Calu3 (cell line): ENCODE data around the gene ELMO1. TPM values are rescaled to one million over a fixed set of nuclear protein-coding genes. Genes with fewer than 3 reads are reported as not detected.

Experiments used
- BruUV-seq: library from RNA; stranded (reverse); fragments of 400-500 nt; replicated peaks from 2 replicates; lab custom pipeline; 2021; lab: Mats Ljungman, UMichigan
- CTCF ChIA-PET: fragments of 300-600 bp; sonication (Branson Sonifier 250); formaldehyde crosslinking; loops from one replicate; lab custom pipeline; 2022; ENCODE audit warnings: antibody characterized with exemption; lab: Charles Lee
- DNase-seq: peaks from one replicate; pipeline ENCODE4 v3.0.0; 2022
- H3K27ac Mint-ChIP-seq: one replicate; pipeline ENCODE4 v1.8.0; 2022; ENCODE audit warnings: mixed read lengths; ENCODE audit not compliant: unreplicated experiment
- H3K27me3 Mint-ChIP-seq: one replicate; pipeline ENCODE4 v1.8.0; 2022; ENCODE audit warnings: mixed read lengths; ENCODE audit not compliant: unreplicated experiment
- H3K36me3 Mint-ChIP-seq: one replicate; pipeline ENCODE4 v1.8.0; 2022; ENCODE audit warnings: mild to moderate bottlenecking, moderate library complexity, mixed read lengths; ENCODE audit not compliant: insufficient read depth, unreplicated experiment
- H3K4me1 Mint-ChIP-seq: one replicate; pipeline ENCODE4 v1.8.0; 2022; ENCODE audit warnings: mild to moderate bottlenecking, low read depth, mixed read lengths; ENCODE audit not compliant: unreplicated experiment
- H3K4me3 Mint-ChIP-seq: one replicate; pipeline ENCODE4 v1.8.0; 2022; ENCODE audit warnings: mild to moderate bottlenecking, low read depth, moderate library complexity, mixed read lengths; ENCODE audit not compliant: unreplicated experiment
- H3K9me3 Mint-ChIP-seq: one replicate; pipeline ENCODE4 v1.8.0; 2022; ENCODE audit warnings: low read depth, mixed read lengths; ENCODE audit not compliant: unreplicated experiment
- intact Hi-C: fragments of 100-400 bp; cut with micrococcal nuclease; formaldehyde crosslinking; loops from one replicate; pipeline ENCODE4 v1.10.0; 2022; ENCODE audit not compliant: unreplicated experiment
- total RNA-seq: library from RNA; stranded (reverse); gene quantifications from 2 replicates; pipeline ENCODE4 v1.2.3, GENCODE V29; 2022
- TF ChIP-seq, protein P1 (sequence below): fragments of 200-600 bp; IDR thresholded peaks from one replicate; pipeline ENCODE4 v1.8.0; 2022; ENCODE audit warnings: antibody characterized with exemption; ENCODE audit not compliant: unreplicated experiment

Gene ELMO1
- total RNA-seq, 1 experiment from 2014 or later: not detected

DNA sequence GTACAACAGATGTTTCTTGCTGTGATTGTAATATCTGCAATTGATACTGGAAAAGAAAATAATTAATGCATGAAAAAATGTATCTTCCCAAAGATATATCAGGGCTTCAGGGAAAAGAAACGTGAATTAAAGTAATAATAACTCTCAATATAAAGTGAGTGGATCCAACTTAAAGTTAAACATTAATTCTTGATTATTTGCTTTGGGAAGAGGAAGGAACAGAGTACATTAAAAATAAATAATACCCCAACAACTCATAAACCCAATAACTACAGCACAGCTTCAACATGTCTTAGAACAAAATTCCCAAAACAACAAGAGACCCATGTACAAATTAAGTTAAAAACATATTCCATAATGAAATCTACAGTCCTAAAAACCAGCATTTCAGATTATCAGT, 33.0 kb downstream of the ELMO1 start:
- no peak for DNase-seq
- H3K4me1 Mint-ChIP-seq: no peaks in the 10 kb centered on the region
- intact Hi-C loops: no loop called here
- no TSS peak for BruUV-seq
- no peak overlapping the region for H3K27ac Mint-ChIP-seq
- H3K27me3 Mint-ChIP-seq: peaks cover 2% of the 10 kb centered on the region
- H3K9me3 Mint-ChIP-seq: peaks cover 2% of the 10 kb centered on the region
- CTCF ChIA-PET: no interaction called here
- H3K36me3 Mint-ChIP-seq: no peaks in the 10 kb centered on the region
- TF ChIP-seq, protein P1, sequence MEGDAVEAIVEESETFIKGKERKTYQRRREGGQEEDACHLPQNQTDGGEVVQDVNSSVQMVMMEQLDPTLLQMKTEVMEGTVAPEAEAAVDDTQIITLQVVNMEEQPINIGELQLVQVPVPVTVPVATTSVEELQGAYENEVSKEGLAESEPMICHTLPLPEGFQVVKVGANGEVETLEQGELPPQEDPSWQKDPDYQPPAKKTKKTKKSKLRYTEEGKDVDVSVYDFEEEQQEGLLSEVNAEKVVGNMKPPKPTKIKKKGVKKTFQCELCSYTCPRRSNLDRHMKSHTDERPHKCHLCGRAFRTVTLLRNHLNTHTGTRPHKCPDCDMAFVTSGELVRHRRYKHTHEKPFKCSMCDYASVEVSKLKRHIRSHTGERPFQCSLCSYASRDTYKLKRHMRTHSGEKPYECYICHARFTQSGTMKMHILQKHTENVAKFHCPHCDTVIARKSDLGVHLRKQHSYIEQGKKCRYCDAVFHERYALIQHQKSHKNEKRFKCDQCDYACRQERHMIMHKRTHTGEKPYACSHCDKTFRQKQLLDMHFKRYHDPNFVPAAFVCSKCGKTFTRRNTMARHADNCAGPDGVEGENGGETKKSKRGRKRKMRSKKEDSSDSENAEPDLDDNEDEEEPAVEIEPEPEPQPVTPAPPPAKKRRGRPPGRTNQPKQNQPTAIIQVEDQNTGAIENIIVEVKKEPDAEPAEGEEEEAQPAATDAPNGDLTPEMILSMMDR: no peak
- H3K4me3 Mint-ChIP-seq: no peak overlapping the region

DNA sequence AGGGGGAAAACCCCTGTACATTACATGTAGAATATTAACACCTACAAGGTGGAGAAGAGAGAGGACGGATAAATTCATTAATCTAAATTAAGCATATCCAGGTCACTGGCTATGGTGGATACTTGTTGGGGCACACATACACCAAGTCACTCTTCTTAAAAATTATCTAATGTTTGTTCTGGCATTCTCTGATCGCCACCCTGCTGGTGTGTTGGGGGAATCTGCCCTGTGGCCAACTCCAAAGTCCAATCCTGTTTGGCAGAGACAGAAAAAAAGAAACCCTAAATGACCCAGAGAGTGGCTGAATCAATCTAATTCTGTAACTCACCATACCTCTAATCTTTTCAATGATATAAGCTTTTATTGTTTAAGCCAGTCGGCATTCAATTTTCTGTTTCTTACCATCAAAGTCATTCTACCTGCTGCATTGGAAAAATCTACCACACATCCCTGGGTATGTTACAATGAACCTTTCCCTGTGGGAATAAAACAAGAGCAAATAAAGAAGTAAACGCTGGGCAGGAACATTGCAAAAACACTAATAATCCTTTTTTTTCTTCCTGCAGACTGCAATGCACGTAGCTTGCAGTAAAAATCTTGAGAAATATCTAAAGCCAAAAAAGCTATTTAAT, 34.2 kb downstream of the ELMO1 start:
- H3K4me3 Mint-ChIP-seq: no peak overlapping the region
- no peaks in the 10 kb centered on the region for H3K36me3 Mint-ChIP-seq
- peaks cover 2% of the 10 kb centered on the region for H3K9me3 Mint-ChIP-seq
- CTCF ChIA-PET: no interaction called here
- no peak overlapping the region for H3K27ac Mint-ChIP-seq
- no peak for DNase-seq
- intact Hi-C loops: no loop called here
- no TSS peak for BruUV-seq
- TF ChIP-seq, protein P1: no peak
- no peaks in the 10 kb centered on the region for H3K27me3 Mint-ChIP-seq
- H3K4me1 Mint-ChIP-seq: no peaks in the 10 kb centered on the region

GRCh38 chr7:37411444-37412034, 37.1 kb downstream of the ELMO1 start:
- no peaks in the 10 kb centered on the region for H3K36me3 Mint-ChIP-seq
- peaks cover 8% of the 10 kb centered on the region for H3K27me3 Mint-ChIP-seq
- TF ChIP-seq, protein P1: no peak
- H3K9me3 Mint-ChIP-seq: peaks cover 2% of the 10 kb centered on the region
- intact Hi-C loops: no loop called here
- no TSS peak for BruUV-seq
- no peak for DNase-seq
- CTCF ChIA-PET: no interaction called here
- H3K4me3 Mint-ChIP-seq: no peak overlapping the region
- H3K27ac Mint-ChIP-seq: no peak overlapping the region
- H3K4me1 Mint-ChIP-seq: no peaks in the 10 kb centered on the region

DNA sequence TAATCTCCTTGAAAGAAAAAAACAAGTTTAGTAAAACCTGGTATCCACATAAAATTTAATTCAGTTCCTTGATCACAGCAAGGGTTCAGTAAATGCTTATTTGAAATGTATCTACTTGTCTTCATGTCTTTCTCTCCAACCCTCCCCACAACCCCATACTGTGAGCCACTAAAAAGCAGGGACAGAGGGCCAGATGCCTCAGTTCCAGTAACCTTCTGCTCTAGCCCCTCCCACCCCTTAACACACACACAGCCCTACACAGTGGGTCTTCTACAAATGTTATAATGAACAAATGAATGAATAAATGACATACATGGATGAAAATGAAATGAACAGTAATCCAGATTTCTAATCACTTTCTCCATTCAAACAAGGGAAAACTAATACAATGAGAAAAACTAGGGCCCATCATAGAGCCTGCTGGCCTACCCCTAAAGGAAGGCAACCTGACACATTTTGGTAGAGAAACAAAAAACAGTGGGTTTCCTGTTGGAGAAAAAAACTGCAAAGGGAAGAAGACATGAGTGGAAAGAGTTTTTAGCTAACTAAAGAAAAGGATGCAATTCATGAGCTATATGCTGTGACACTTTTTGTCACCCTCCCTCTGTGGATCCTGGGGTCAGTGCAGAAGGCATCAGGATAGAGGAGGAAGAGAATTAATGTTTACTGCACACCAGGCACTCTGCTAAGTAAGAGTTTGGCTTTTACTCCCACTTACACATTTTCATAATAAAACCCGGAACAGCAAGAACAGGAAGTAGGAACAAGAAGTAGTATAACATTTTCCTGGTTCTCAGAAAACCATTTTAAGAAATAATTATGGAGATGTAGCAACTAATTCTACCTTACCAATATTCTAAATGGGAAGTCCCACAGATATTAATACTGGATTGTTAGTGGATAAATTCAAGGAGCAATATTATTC, 38.1 kb downstream of the ELMO1 start:
- Mint-ChIP-seq H3K36me3 (no peaks in the 10 kb centered on the region), H3K4me1 (no peaks in the 10 kb centered on the region), H3K9me3 (peaks cover 2% of the 10 kb centered on the region), H3K4me3 (no peak overlapping the region), H3K27me3 (peaks cover 8% of the 10 kb centered on the region), H3K27ac (no peak overlapping the region)
- intact Hi-C loops: no loop called here
- no peak for DNase-seq
- no TSS peak for BruUV-seq
- CTCF ChIA-PET: no interaction called here
- TF ChIP-seq, protein P1: no peak
